Measurements from ENCODE around the gene THAP7. TPM values are rescaled to one million over a fixed set of nuclear protein-coding genes. Genes with fewer than 3 reads are reported as not detected.
A peak's percentile ranks its signal among the peaks of the same experiment; 100 is the strongest.

Gene THAP7
- total and polyA plus RNA-seq, 2 of the 13 experiments (the other 11 are each of a cell fraction or from before 2014, with no cell fraction given): 13.0 to 25.5 TPM

- TF ChIP-seq RERE (CRISPR knock-in tag; IDR thresholded peaks at IDR 0.05; ENCODE audit: low read depth) (0 out of 2 replicates have a peak, but pooled peaks have one; percentile 9), DMAP1 (CRISPR knock-in tag; IDR thresholded peaks at IDR 0.05) (peak; percentile 83; the same call in 1 of the 2 replicates), CENPT (CRISPR knock-in tag; IDR thresholded peaks at IDR 0.05; ENCODE audit: low read depth) (peak; percentile 33; the same call in 1 of the 2 replicates), DZIP1 (CRISPR knock-in tag; IDR thresholded peaks at IDR 0.05) (peak; percentile 86), CHD2 (IDR thresholded peaks at IDR 0.05; ENCODE audit: low read depth, low read length) (peak; percentile 88), ZNF101 (CRISPR knock-in tag; IDR thresholded peaks at IDR 0.05; ENCODE audit: borderline replicate concordance, low read depth) (0 out of 2 replicates have a peak, but pooled peaks have one; percentile 29), FOXA3 (CRISPR knock-in tag; IDR thresholded peaks at IDR 0.05) (peak; percentile 16; the same call in 1 of the 2 replicates), ZSCAN30 (CRISPR knock-in tag; IDR thresholded peaks at IDR 0.05) (peak; percentile 93), GATAD2A (CRISPR knock-in tag; IDR thresholded peaks at IDR 0.05) (peak; percentile 49), ELF3 (CRISPR knock-in tag; IDR thresholded peaks at IDR 0.05) (no peak), TOPORS (CRISPR knock-in tag; IDR thresholded peaks at IDR 0.05) (peak; percentile 43; the same call in 1 of the 2 replicates), ZXDC (CRISPR knock-in tag; IDR thresholded peaks at IDR 0.05) (peak; percentile 74), TFAP4 (IDR thresholded peaks at IDR 0.05; ENCODE audit: borderline replicate concordance, low read depth) (peak; percentile 29; the same call in 1 of the 2 replicates), MED13 (CRISPR knock-in tag; IDR thresholded peaks at IDR 0.05) (no peak; the same call in none of the 2 replicates), ZNF616 (CRISPR knock-in tag; IDR thresholded peaks at IDR 0.05; ENCODE audit: low read depth) (peak; percentile 34), MXD3 (CRISPR knock-in tag; IDR thresholded peaks at IDR 0.05) (peak; percentile 90; the same call in 1 of the 2 replicates), THYN1 (CRISPR knock-in tag; IDR thresholded peaks at IDR 0.05; ENCODE audit: borderline replicate concordance, low read depth) (no peak)
Observed at GRCh38 chr22:21001601-21002325, at the start of gene THAP7 (continued).
